Activated CD4-positive, CD25-positive, alpha-beta regulatory T cell treated with anti-CD3 and anti-CD28 coated beads, Interleukin-2, amount 50 U/mL, for 72 hours (primary cell): ENCODE measurements around the gene DYNC1I1.

Experiments used
- DNase-seq: peaks from one replicate; pipeline ENCODE4 v3.0.0; 2021

The DYNC1I1 gene

GRCh38 chr7:96097835-96098234, 325.5 kb downstream of the DYNC1I1 start:
- no peak for DNase-seq

GRCh38 chr7:96100737-96101136, 328.4 kb downstream of the DYNC1I1 start:
- no peak for DNase-seq

GRCh38 chr7:96102096-96102811, 329.9 kb downstream of the DYNC1I1 start:
- no peak for DNase-seq

- no peak for DNase-seq
Measured at GRCh38 chr7:96104984-96105383, 332.6 kb downstream of the DYNC1I1 start.

- no peak for DNase-seq
Measured at GRCh38 chr7:96111405-96111804, 339.1 kb downstream of the DYNC1I1 start.

GRCh38 chr7:96114190-96114589, 341.8 kb downstream of the DYNC1I1 start:
- no peak for DNase-seq

GRCh38 chr7:96116173-96116572, 343.8 kb downstream of the DYNC1I1 start:
- DNase-seq: no peak

GRCh38 chr7:96118449-96119001, 346.2 kb downstream of the DYNC1I1 start:
- no peak for DNase-seq

- DNase-seq: no peak
Measured at GRCh38 chr7:96120445-96121225, 348.3 kb downstream of the DYNC1I1 start.

- DNase-seq: no peak
Measured at GRCh38 chr7:96121752-96122151, 349.4 kb downstream of the DYNC1I1 start.

- no peak for DNase-seq
Measured at GRCh38 chr7:96122746-96123145, 350.4 kb downstream of the DYNC1I1 start.

- DNase-seq: no peak
Measured at GRCh38 chr7:96126382-96126781, 354.0 kb downstream of the DYNC1I1 start.

GRCh38 chr7:96127746-96128145, 355.4 kb downstream of the DYNC1I1 start:
- no peak for DNase-seq

GRCh38 chr7:96131525-96131924, 359.2 kb downstream of the DYNC1I1 start:
- DNase-seq: no peak

GRCh38 chr7:96135241-96135640, 362.9 kb downstream of the DYNC1I1 start:
- no peak for DNase-seq

- no peak for DNase-seq
Measured at GRCh38 chr7:96136600-96137239, 364.4 kb downstream of the DYNC1I1 start.

- DNase-seq: no peak
Measured at GRCh38 chr7:96143495-96144259, 371.3 kb downstream of the DYNC1I1 start.

GRCh38 chr7:96144260-96144526, 371.8 kb downstream of the DYNC1I1 start:
- no peak for DNase-seq
